Measurements from ENCODE around the gene NGFR.
A peak's percentile ranks its signal among the peaks of the same experiment; 100 is the strongest.

The NGFR gene

GRCh38 chr17:49518346-49519078, 23.4 kb downstream of the NGFR start:
- no peak for DNase-seq

DNA sequence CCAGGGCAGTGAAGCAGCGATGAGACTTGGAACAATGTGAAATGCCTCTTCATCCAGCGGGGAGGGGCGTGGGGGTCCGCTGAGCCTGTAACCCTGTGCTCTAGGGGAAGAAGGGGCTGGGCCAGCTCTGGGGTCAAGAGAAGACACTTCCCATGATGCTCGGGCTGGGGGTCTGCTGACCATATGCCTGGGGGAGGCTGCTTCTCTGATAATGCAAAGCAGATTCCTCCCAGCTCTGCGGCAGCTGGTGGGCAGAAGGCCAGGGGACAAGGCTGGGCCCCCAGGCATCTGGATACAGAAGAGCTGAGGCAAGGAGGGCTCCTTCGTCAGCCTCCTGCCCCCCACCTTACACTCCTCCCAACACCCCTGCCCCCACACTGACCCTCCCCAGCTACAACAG, 24.7 kb downstream of the NGFR start:
- no peak for DNase-seq

GRCh38 chr17:49520386-49521087, 25.4 kb downstream of the NGFR start:
- DNase-seq: no peak

GRCh38 chr17:49521088-49521450, 26.0 kb downstream of the NGFR start:
- DNase-seq: no peak

DNA sequence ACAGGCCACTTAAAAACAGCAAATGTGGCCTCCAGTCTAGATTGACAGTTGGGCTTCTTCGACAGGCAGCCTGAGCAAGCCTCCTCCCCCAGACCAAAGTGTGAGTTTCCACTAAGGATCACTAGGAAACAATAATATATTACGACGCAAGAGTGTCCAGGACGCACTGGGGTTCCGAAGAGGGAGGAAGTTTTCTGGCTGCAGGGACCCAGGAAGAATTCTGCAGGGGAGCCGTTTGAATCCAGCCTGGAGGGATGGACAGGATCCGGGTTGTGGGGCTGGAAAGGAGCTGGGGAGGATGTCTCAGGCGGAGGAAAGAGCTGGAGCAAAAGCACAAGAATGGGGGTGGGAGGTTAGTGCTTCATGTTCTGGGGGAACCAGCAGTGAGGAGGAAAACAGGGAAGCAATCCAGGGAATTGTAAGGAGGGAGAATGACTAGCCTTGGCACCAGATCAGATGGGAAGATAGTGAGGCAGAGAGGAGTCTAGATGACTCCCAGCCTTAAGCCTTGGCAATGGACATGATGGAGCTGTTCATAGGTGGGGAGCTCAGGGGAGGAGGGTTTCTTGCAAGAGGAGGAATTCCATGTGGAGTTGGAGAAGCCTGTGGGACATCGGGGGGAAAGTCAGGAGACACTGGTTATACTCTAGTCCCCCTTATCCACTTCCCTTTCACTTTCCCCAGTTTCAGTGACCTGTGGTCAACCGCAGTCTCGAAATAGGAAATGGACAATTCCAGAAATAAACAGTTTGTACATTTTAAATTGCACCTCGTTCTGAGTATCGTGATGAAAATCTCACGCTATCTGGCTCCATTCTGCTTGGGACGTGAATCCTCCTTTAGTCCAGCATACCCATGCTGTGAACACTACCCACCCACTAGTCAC, 26.6 kb downstream of the NGFR start:
- DNase-seq: peak; percentile 44

- DNase-seq: no peak
Measured at GRCh38 chr17:49522357-49522890, 27.3 kb downstream of the NGFR start.

DNA sequence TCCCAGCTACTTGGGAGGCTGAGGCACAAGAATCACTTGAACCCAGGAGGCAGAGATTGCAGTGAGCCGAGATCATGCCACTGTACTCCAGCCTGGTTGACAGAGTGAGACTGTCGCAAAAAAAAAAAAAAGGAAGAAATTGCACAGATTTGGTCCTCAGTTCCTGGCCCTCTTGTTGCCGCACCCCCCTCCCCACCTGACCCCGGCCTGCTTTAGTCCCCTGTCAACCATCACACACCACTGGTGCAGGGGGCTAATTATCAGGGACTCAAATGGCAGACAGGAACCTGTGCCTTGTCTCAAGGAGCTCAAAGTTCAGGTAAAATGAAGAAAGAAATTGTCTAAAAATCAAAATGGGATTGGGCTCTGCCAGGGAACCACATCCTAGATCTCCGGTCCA, 28.1 kb downstream of the NGFR start:
- DNase-seq: no peak

GRCh38 chr17:49523706-49524472, 28.8 kb downstream of the NGFR start:
- peak; percentile 72 for DNase-seq

GRCh38 chr17:49524473-49525359, 29.6 kb downstream of the NGFR start:
- DNase-seq: no peak

- no peak for DNase-seq
Measured at GRCh38 chr17:49525831-49526741, 31.0 kb downstream of the NGFR start.

DNA sequence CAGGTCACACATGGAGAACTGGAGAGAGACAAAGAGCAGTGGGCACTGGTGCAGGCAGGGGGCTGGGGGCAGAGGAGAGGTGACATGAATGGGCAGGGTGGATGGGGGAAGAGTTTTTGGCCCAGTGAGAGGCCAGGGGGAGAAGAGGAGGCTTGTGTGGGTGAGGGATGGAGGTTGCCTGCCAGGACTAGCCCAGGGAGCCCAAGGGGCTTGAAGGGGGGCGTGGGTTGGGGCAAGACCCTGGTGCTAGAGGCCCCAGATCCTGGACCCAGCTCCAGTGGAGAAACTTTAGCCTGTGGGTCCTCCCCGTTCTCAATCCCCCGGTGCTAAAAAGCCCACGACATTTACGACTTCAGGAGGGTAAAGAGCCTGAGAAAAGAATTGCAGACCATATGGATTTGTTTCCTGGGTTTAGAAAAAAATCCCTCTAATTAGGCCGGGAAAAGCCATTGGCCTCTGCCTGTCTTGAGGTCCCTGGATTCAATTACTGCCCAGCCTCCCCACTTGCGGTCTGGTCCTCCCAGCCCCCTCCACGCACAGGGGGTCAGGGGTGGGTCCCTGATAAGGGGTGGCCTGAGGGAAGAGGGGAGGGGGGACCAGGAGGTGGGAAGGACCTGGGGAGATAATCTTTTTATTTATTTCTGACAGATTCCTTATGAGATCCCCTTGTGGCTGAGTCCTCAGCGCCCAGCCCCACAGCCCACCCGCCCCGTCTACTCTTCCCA, 33.0 kb downstream of the NGFR start:
- DNase-seq: no peak

DNA sequence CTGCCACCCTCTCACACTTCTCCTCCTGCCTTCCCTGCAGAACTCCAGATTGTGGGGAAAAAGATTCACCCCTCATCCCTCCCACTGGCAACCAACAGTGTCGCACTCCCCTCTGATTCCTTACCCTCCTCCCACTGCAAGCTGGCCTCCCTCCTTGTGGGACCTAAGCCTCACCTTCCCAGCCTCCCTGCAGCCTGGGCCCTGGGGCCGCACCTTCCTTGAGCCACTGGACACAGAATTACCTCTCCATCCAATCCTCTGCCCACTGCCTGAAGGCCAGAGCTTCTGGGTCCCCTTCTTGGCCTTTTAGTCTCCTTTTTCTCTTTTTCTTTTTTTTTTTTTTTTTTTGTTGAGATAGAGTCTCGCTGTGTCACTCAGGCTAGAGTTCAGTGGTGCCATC, 33.9 kb downstream of the NGFR start:
- no peak for DNase-seq

DNA sequence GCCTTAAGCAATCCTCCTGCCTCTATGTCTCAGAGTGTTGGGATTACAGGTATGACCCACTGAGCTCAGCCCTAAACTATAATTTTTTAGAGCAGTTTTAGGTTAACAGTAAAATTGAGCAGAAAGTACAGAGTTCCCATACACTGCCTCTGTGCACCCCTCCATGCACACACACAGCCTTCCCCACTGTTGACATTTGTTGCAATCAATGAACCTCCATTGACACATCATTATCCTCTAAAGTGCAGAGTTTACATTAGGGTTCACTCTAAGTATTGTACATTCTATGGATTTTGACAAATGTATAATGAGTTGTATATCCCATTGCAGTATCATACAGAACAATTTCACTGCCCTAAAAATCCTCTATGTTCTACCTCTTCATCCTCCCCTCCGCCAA, 35.0 kb downstream of the NGFR start:
- no peak for DNase-seq

DNA sequence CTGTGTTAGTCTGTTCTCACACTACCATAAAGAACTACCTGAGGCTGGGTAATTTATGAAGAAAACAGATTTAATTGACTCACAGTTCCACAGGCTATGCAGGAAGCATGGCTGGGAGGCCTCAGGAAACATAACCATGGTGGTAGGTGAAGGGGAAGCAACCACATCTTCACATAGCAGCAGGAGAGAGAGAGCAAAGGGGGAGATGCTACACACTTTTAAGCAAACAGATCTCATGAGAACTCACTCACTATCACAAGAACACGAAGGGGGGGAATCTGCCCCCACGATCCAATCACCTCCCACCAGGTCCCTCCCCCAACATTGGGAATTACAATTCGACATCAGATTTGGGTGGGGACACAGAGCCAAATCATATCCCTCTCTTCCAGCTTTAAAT, 48.8 kb downstream of the NGFR start:
- no peak for DNase-seq

GRCh38 chr17:49545007-49545660, 50.0 kb downstream of the NGFR start:
- no peak for DNase-seq

DNA sequence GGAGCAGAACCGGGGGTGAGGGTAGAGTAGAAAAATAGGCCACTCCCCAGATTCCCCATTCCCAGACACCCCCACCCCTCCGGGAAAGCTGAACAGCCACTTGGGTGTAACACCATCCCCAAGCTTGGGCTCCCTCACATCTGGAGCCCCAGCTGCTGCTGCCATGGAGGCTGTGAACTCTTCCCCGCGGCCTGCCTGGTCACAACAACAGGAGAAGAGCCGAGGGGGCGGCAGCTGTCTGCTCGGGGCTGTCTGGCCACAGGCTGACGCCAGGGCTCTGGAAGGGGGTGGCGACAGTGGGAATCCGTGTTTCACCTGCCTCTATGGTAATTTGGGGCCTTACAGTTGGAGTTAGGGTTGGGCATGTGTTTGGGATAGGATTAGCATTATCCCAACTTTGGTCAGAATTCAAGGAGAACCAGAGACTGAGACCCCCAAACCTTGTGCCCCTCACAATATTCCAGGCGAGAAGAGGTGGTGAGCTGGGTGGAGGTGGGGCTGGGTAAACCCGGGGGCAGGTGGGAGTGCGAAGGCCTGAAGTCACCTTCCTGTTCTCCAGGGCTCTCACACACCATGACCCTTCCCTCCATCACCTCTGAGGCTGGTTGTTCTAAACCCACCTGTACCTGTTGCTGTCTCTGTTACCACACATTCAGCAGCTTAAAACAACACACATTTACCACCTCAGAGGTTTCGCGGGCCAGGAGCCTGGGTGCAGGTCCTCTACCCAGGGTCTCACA, 50.9 kb downstream of the NGFR start:
- DNase-seq: no peak

DNA sequence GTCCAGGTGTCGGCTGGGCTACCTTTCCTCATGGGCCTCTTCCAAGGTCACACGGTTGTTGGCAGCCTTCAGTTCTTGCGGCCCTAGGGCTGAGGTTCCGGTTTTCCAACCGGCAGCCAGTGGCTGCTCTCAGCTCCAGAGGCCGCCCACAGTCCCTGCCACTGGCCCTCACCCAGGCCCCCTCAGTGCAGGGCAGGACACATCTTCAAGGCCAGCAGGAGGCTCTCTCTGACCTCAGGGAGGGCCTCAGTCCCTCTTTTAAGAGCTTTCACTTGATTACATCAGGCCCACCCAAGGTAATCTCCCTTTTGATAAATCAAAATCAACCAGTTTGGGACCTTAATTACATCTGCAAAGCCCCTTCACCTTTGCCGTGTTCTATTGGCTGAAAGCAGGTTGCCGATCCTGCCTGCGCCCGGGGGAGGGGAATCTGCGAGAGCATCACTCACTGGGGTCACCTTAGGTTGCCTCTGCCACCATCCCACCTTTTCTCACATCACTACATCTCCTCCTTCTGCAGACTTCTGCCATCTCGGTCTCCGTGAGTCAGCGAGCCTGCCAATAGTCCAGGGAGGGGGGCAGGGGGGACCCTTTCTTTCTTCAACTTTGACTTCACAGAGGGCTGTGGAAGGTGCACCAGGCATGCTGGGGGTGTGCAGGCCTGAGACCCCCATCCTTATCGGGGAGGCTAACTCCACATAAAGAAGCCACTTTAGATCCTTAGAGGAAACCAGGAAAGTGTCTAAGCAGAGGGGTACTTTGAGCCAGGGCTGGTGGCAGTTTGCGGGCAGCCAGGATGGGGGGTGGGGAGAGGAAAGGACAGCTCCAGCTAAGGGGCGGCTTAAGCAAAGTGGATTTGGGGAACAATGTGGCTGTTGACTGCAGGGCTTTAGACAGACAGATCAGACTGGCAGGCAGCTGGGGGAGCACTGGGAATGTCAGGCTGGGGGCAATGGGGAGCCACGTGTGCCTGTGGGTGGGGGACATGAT, 51.7 kb downstream of the NGFR start:
- no peak for DNase-seq

Measured in NCI-H226 (cell line).